ENCODE data around the gene PLPPR3. TPM values are rescaled to one million over a fixed set of nuclear protein-coding genes. Genes with fewer than 3 reads are reported as not detected.

The PLPPR3 gene
- total and polyA plus RNA-seq, 2 donors (not counting 1 experiment from before 2014, with no cell fraction given), result 0.19 to 2.5 TPM

GRCh38 chr19:792306-792885, 29.4 kb downstream of the PLPPR3 start:
- Histone ChIP-seq H4K20me1 (ENCODE audit: control insufficient read depth, extremely low read depth, insufficient read depth, low read length) (no peaks in the 10 kb centered on the region), H3K4me1 (ENCODE audit: control insufficient read depth, extremely low read depth, insufficient read depth, low read length) (peaks cover 10% of the 10 kb centered on the region), H3K9me3 (ENCODE audit: control insufficient read depth, insufficient read depth, low read depth, low read length) (no peaks in the 10 kb centered on the region), H3K4me3 (replicated peaks in 1 of 4; ENCODE audit: control extremely low read depth in 1 of 4, insufficient read depth in 1 of 4, low read depth in 3 of 4, low read length in 4 of 4) (no peak overlapping the region), H3K27ac (ENCODE audit: insufficient read depth, low read length) (no peak overlapping the region), H3K36me3 (ENCODE audit: control insufficient read depth, insufficient read depth, low read length) (no peaks in the 10 kb centered on the region), H3K27me3 (ENCODE audit: control insufficient read depth, insufficient read depth, low read length) (no peaks in the 10 kb centered on the region), H2AFZ (ENCODE audit: low read length) (no peak overlapping the region), H3K79me2 (ENCODE audit: control insufficient read depth, insufficient read depth, low read length) (no peaks in the 10 kb centered on the region), H3K9ac (ENCODE audit: insufficient read depth, low read length) (no peak overlapping the region), H3K4me2 (ENCODE audit: extremely low read depth, insufficient read depth, low read length) (no peak overlapping the region)
- no peak for DNase-seq (ENCODE audit: low read depth in 2 of 2)
- no peak for TF ChIP-seq EZH2 (IDR thresholded peaks at IDR 0.05; ENCODE audit: low read length, missing control alignments)
- TF ChIP-seq CTCF (conservative IDR thresholded peaks at IDR 0.05 in 1 of 2, IDR thresholded peaks at IDR 0.05 in 1 of 2; ENCODE audit: low read depth in 1 of 2, low read length in 2 of 2), result no peak

- no peak overlapping the region for H3K9ac ChIP-seq (ENCODE audit: insufficient read depth, low read length)
- H3K4me2 ChIP-seq (ENCODE audit: extremely low read depth, insufficient read depth, low read length), result no peak overlapping the region
- H3K9me3 ChIP-seq (ENCODE audit: control insufficient read depth, insufficient read depth, low read depth, low read length), result no peaks in the 10 kb centered on the region
- H3K36me3 ChIP-seq (ENCODE audit: control insufficient read depth, insufficient read depth, low read length), result no peaks in the 10 kb centered on the region
- TF ChIP-seq EZH2 (IDR thresholded peaks at IDR 0.05; ENCODE audit: low read length, missing control alignments) (no peak), CTCF (conservative IDR thresholded peaks at IDR 0.05 in 1 of 2, IDR thresholded peaks at IDR 0.05 in 1 of 2; ENCODE audit: low read depth in 1 of 2, low read length in 2 of 2) (no peak)
- no peaks in the 10 kb centered on the region for H3K79me2 ChIP-seq (ENCODE audit: control insufficient read depth, insufficient read depth, low read length)
- no peak overlapping the region for H3K4me3 ChIP-seq (replicated peaks in 1 of 4; ENCODE audit: control extremely low read depth in 1 of 4, insufficient read depth in 1 of 4, low read depth in 3 of 4, low read length in 4 of 4)
- no peaks in the 10 kb centered on the region for H4K20me1 ChIP-seq (ENCODE audit: control insufficient read depth, extremely low read depth, insufficient read depth, low read length)
- DNase-seq (ENCODE audit: low read depth in 2 of 2), result no peak
- peaks cover 10% of the 10 kb centered on the region for H3K4me1 ChIP-seq (ENCODE audit: control insufficient read depth, extremely low read depth, insufficient read depth, low read length)
- no peak overlapping the region for H2AFZ ChIP-seq (ENCODE audit: low read length)
- no peaks in the 10 kb centered on the region for H3K27me3 ChIP-seq (ENCODE audit: control insufficient read depth, insufficient read depth, low read length)
- H3K27ac ChIP-seq (ENCODE audit: insufficient read depth, low read length), result no peak overlapping the region
These were observed 30.0 kb downstream of the PLPPR3 start for GRCh38 chr19:791567-792305.

GRCh38 chr19:791007-791566, 30.7 kb downstream of the PLPPR3 start:
- TF ChIP-seq CTCF (conservative IDR thresholded peaks at IDR 0.05 in 1 of 2, IDR thresholded peaks at IDR 0.05 in 1 of 2; ENCODE audit: low read depth in 1 of 2, low read length in 2 of 2) (no peak), EZH2 (IDR thresholded peaks at IDR 0.05; ENCODE audit: low read length, missing control alignments) (no peak)
- Histone ChIP-seq H3K4me1 (ENCODE audit: control insufficient read depth, extremely low read depth, insufficient read depth, low read length) (peaks cover 8% of the 10 kb centered on the region), H3K4me2 (ENCODE audit: extremely low read depth, insufficient read depth, low read length) (no peak overlapping the region), H3K36me3 (ENCODE audit: control insufficient read depth, insufficient read depth, low read length) (no peaks in the 10 kb centered on the region), H3K9ac (ENCODE audit: insufficient read depth, low read length) (no peak overlapping the region), H2AFZ (ENCODE audit: low read length) (no peak overlapping the region), H4K20me1 (ENCODE audit: control insufficient read depth, extremely low read depth, insufficient read depth, low read length) (no peaks in the 10 kb centered on the region), H3K9me3 (ENCODE audit: control insufficient read depth, insufficient read depth, low read depth, low read length) (no peaks in the 10 kb centered on the region), H3K27ac (ENCODE audit: insufficient read depth, low read length) (no peak overlapping the region), H3K79me2 (ENCODE audit: control insufficient read depth, insufficient read depth, low read length) (no peaks in the 10 kb centered on the region), H3K4me3 (replicated peaks in 1 of 4; ENCODE audit: control extremely low read depth in 1 of 4, insufficient read depth in 1 of 4, low read depth in 3 of 4, low read length in 4 of 4) (no peak overlapping the region), H3K27me3 (ENCODE audit: control insufficient read depth, insufficient read depth, low read length) (no peaks in the 10 kb centered on the region)
- DNase-seq (ENCODE audit: low read depth in 2 of 2), result no peak
